Esophagus muscularis mucosa (tissue), 4 donors: ENCODE measurements around the gene RHOU.

Experiments
- EP300 ChIP-seq: sonication (generic); formaldehyde crosslinking; IDR thresholded peaks from one replicate; pipeline ENCODE4 v1.6.1; 2017; ENCODE audit warnings: antibody characterized with exemption
- POLR2AphosphoS5 ChIP-seq, 2 donors: sonication (generic); formaldehyde crosslinking; IDR thresholded peaks; one replicate each; pipeline ENCODE4 v1.6.1; 2017; ENCODE audit warnings: antibody characterized with exemption in 2 of 2
- TF ChIP-seq, protein P1 (sequence below), 3 experiments: fragments of 200-600 bp in 2 of 3; fragments of 450-650 bp in 1 of 3; sonication (generic) in 2 of 3; IDR thresholded peaks; one replicate each; pipeline ENCODE4 v1.5.1; 2017 to 2019; ENCODE audit warnings: antibody characterized with exemption in 3 of 3, mild to moderate bottlenecking in 2 of 3, moderate library complexity in 1 of 3

DNA sequence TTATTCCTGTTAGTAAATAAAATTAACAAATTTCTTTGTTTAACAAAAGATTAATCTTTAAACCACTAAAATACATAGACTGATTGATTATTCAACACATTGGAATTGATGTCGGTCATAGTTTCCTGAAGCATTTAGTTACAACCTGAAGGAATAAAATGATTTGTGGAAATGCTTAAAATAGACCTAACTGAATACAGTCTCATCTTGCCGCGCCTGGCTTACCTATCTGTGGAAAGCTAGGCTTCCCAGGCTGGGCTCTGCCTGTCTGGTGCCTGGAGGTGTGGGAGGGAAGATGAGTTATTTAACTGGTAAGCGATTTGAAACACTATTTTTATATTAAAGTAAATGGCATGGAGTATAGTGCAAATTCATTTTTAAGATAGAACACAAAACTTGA is 10.2 kb downstream of the RHOU start:
- TF ChIP-seq, protein P1, sequence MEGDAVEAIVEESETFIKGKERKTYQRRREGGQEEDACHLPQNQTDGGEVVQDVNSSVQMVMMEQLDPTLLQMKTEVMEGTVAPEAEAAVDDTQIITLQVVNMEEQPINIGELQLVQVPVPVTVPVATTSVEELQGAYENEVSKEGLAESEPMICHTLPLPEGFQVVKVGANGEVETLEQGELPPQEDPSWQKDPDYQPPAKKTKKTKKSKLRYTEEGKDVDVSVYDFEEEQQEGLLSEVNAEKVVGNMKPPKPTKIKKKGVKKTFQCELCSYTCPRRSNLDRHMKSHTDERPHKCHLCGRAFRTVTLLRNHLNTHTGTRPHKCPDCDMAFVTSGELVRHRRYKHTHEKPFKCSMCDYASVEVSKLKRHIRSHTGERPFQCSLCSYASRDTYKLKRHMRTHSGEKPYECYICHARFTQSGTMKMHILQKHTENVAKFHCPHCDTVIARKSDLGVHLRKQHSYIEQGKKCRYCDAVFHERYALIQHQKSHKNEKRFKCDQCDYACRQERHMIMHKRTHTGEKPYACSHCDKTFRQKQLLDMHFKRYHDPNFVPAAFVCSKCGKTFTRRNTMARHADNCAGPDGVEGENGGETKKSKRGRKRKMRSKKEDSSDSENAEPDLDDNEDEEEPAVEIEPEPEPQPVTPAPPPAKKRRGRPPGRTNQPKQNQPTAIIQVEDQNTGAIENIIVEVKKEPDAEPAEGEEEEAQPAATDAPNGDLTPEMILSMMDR (IDR thresholded peaks at IDR 0.05) = no peak
- TF ChIP-seq POLR2AphosphoS5 (IDR thresholded peaks at IDR 0.05) (no peak), EP300 (no peak)
